Cardiac fibroblast (primary cell): Measurements from ENCODE around the gene RAET1L.
"Not testable (repeated sequence)": the region's sequence is repeated elsewhere in the genome, so short reads cannot be mapped to it uniquely, and the experiment has no call there.

Experiments
- DNase-seq, 2 donors: peaks; one replicate each; pipeline versions ENCODE4 v3.0.0 to v3.0.0-alpha.2; 2010; ENCODE audit warnings: low read depth in 2 of 2
- H3K4me3 ChIP-seq, 2 donors: replicated peaks in 1 of 2; 1 replicate in 1 of 2; 2 replicates in 1 of 2; pipeline ENCODE4 v1.5.1; 2011; ENCODE audit warnings: low read depth in 2 of 2, low read length in 2 of 2, mild to moderate bottlenecking in 2 of 2, moderate library complexity in 1 of 2
- TF ChIP-seq, protein P1 (sequence below): IDR thresholded peaks from one replicate; pipeline ENCODE4 v1.5.1; 2011; ENCODE audit warnings: low read depth, mild to moderate bottlenecking, low read length, inconsistent platforms

RAET1L gene

DNA sequence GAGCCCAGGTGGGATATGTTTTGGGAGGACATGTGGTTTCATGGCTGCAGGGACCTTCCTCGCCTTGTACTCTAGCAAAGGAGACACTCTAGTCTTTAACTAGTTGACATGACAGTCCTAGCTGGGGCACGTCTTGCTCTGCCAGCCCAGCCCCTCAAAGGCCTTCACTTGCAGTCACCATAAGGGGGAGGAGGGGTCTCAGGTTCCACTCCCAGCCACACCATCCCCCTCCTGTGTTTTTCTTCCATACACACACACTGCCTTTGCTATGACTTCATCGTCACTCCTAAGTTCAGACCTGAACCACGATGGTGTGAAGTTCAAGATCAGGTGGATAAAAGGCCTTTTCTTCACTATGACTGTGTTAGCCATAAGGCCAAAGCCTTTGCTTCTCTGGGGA lies 48.1 kb downstream of the RAET1L start:
- H3K4me3 ChIP-seq, result no peak overlapping the region
- TF ChIP-seq, protein P1, sequence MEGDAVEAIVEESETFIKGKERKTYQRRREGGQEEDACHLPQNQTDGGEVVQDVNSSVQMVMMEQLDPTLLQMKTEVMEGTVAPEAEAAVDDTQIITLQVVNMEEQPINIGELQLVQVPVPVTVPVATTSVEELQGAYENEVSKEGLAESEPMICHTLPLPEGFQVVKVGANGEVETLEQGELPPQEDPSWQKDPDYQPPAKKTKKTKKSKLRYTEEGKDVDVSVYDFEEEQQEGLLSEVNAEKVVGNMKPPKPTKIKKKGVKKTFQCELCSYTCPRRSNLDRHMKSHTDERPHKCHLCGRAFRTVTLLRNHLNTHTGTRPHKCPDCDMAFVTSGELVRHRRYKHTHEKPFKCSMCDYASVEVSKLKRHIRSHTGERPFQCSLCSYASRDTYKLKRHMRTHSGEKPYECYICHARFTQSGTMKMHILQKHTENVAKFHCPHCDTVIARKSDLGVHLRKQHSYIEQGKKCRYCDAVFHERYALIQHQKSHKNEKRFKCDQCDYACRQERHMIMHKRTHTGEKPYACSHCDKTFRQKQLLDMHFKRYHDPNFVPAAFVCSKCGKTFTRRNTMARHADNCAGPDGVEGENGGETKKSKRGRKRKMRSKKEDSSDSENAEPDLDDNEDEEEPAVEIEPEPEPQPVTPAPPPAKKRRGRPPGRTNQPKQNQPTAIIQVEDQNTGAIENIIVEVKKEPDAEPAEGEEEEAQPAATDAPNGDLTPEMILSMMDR, result no peak
- DNase-seq, result no peak

DNA sequence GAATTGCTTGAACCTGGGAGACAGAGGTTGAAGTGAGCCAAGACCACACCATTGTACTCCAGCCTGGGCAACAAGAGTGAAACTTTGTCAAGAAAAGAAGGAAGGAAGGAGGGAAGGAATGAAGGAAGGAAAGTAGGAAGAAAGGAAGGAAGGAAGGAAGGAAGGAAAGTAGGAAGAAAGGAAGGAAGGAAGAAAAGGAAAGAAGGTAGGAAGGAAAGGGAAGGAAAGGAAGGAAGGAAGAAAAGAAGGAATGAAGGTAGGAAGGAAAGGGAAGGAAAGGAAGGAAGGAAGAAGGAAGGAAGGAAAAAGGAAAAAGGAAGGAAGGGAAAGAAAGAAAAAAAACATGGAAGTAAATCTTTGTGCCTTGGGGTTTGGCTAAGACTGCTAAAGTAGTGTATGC lies 49.9 kb downstream of the RAET1L start:
- no peak for DNase-seq
- TF ChIP-seq, protein P1, result no peak
- no peak overlapping the region for H3K4me3 ChIP-seq

DNA sequence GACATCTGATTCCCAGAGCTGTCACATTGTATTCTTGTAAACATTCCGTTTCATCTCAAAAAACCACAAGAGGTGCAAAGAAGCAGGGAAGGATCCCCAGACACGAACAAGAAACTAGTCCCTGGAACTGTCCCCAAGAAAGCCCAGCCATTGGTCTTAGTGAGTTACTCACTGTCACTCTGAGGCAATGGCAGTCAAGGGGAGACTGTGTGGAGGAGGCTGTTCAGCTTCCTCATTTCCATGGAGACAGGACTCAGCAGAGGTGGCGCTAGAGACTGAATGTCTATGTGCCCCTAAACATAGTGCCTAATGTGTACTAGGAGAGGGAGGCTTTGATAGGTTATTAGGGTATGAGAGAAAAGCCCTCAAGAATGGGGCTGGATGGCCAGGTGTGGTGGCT lies 50.5 kb downstream of the RAET1L start:
- no peak for DNase-seq
- TF ChIP-seq, protein P1, result no peak
- no peak overlapping the region for H3K4me3 ChIP-seq

DNA sequence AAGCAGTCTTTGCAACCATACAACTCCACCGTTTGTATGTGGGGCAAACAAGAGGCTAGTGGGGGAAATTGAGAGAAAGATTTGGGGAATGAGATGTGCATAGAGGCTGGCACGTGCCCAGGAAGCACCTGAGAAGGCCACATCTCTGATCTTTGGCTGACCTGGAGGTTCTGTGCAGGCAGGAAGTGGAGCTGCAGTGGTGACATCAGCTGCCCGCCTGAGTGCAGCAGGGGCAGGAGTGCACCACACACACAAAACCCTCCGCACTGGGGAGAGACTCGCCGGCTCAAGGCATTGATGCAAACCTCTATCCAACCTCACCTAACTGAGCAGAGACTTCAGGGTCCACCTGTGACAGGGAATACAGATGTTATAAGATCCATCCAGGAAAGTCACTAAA lies 50.9 kb downstream of the RAET1L start:
- not testable (repeated sequence) for H3K4me3 ChIP-seq, DNase-seq

DNA sequence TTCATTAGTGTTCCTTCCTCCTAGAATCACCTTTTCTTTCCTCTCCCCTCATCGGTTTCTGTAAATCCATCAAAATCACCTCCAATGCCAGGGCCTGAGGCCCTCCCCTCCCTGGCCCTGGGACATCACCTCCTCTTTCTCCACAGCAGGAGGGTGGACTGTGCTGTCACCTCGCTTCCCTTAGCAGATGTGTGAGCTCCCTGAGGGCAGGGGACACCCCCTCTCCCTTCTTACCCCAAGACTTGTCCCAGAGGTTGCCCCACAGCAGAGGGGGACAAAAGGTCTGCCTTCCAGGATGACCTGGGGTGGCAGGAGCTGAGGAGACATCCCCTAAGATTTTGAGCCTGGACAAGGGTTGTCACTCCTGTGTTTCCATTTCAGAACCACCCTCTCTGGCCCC lies 55.7 kb downstream of the RAET1L start:
- DNase-seq, result no peak
- no peak overlapping the region for H3K4me3 ChIP-seq
- TF ChIP-seq, protein P1, result no peak

DNA sequence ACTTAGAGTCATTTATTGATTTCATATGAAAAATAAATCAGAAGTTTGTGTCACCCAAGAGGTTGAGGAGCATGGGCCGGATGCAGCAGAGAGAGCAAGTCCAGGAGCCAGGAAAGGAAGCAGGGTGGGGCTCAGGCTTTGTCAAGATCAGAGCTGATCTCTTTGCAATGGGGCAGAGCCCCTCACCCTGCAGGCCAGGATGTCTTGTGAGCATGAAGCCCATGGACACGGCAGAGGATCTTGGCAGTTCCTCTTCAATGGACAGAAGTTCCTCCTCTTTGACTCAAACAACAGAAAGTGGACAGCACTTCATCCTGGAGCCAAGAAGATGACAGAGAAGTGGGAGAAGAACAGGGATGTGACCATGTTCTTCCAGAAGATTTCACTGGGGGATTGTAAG lies 56.4 kb downstream of the RAET1L start:
- DNase-seq, H3K4me3 ChIP-seq: not testable (repeated sequence)
